Neural crest cell (in vitro differentiated cells): ENCODE data around the gene FUT8. TPM values are rescaled to one million over a fixed set of nuclear protein-coding genes. Genes with fewer than 3 reads are reported as not detected.
"Not testable (repeated sequence)": the region's sequence is repeated elsewhere in the genome, so short reads cannot be mapped to it uniquely, and the experiment has no call there.

ENCODE experiments used
- DNase-seq: peaks from one replicate; pipeline ENCODE4 v3.0.0; 2021; ENCODE audit warnings: low read depth, mixed read lengths, low spot score
- H3K27ac Mint-ChIP-seq: one replicate; pipeline ENCODE4 v1.8.0; 2021; ENCODE audit warnings: mild to moderate bottlenecking, mixed read lengths; ENCODE audit not compliant: unreplicated experiment
- H3K27me3 Mint-ChIP-seq: 2 replicates; pipeline ENCODE4 v1.8.0; 2021; ENCODE audit warnings: low read depth, mild to moderate bottlenecking, mixed read lengths
- H3K36me3 Mint-ChIP-seq: 2 replicates; pipeline ENCODE4 v1.8.0; 2021; ENCODE audit warnings: low read depth, mild to moderate bottlenecking, mixed read lengths
- H3K4me1 Mint-ChIP-seq: 2 replicates; pipeline ENCODE4 v1.8.0; 2021; ENCODE audit warnings: mixed read lengths
- H3K4me3 Mint-ChIP-seq: one replicate; pipeline ENCODE4 v1.8.0; 2021; ENCODE audit warnings: mild to moderate bottlenecking, mixed read lengths
- H3K9me3 Mint-ChIP-seq: 2 replicates; pipeline ENCODE4 v1.8.0; 2021; ENCODE audit warnings: mixed read lengths
- CTCF ChIP-seq: fragments of 200-600 bp; sonication (generic); conservative IDR thresholded peaks from 2 replicates; pipeline ENCODE4 v1.5.0; 2021; ENCODE audit warnings: antibody characterized with exemption, mild to moderate bottlenecking
- total RNA-seq: library from RNA; stranded (reverse); gene quantifications from 2 replicates; pipeline ENCODE4 v1.2.1, GENCODE V29; 2021

Gene FUT8
- total RNA-seq, 1 donor from 2014 or later = 67.2 TPM

DNA sequence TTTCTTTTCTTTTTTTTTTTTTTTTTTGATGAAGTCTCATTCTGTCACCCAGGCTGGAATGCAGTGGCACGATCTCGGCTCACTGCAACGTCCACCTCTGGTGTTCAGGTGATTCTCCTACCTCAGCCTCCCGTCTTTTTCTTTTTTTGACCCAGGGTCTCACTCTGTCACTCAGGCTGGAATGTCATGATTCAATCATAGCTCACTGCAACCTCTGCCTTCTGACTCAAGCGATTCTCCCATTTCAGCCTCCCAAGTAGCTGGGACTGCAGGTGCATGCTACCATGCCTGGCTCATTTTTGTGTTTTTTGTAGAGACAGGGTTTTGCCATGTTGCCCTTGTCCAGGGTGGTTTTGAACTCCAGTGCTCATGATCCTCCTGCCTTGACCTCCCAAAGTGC, 12.0 kb downstream of the FUT8 start:
- Mint-ChIP-seq H3K27me3 (no peaks in the 10 kb centered on the region), H3K4me3 (no peak overlapping the region), H3K9me3 (peaks cover 2% of the 10 kb centered on the region), H3K4me1 (peaks cover 30% of the 10 kb centered on the region), H3K27ac (no peak overlapping the region), H3K36me3 (peaks cover 6% of the 10 kb centered on the region)
- no peak for TF ChIP-seq CTCF
- no peak for DNase-seq

DNA sequence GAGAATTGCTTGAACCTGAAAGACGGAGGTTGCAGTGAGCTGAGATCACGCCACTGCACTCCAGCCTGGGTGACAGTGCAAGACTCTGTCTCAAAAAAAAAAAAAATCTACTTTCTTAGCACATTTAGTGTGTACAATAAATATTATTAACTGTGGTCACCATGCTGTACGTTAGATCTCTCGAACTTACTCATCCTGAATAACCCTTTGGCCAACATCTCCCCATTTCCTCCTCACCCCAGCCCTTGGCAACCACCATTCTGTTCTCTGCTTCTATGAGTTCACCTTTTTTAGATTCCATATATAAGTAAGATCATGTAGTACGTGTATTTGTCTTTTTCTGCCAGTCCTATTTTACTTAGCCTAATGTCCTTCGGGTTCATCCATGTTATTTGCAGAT, 13.4 kb downstream of the FUT8 start:
- H3K9me3 Mint-ChIP-seq = peaks cover 2% of the 10 kb centered on the region
- H3K27me3 Mint-ChIP-seq = no peaks in the 10 kb centered on the region
- no peak for DNase-seq
- H3K27ac Mint-ChIP-seq = no peak overlapping the region
- peaks cover 27% of the 10 kb centered on the region for H3K4me1 Mint-ChIP-seq
- TF ChIP-seq CTCF = no peak
- H3K4me3 Mint-ChIP-seq = no peak overlapping the region
- H3K36me3 Mint-ChIP-seq = peaks cover 6% of the 10 kb centered on the region

- not testable (repeated sequence) for H3K4me3 Mint-ChIP-seq, H3K36me3 Mint-ChIP-seq, H3K9me3 Mint-ChIP-seq, DNase-seq, H3K27ac Mint-ChIP-seq, H3K27me3 Mint-ChIP-seq
- peaks cover 19% of the 10 kb centered on the region for H3K4me1 Mint-ChIP-seq
These were observed 14.4 kb downstream of the FUT8 start for GRCh38 chr14:65426902-65427301.

GRCh38 chr14:65428691-65429090, 16.2 kb downstream of the FUT8 start:
- H3K9me3 Mint-ChIP-seq = no peaks in the 10 kb centered on the region
- no peak for DNase-seq
- no peaks in the 10 kb centered on the region for H3K27me3 Mint-ChIP-seq
- H3K36me3 Mint-ChIP-seq = peaks cover 6% of the 10 kb centered on the region
- H3K27ac Mint-ChIP-seq = no peak overlapping the region
- peaks cover 18% of the 10 kb centered on the region for H3K4me1 Mint-ChIP-seq
- H3K4me3 Mint-ChIP-seq = no peak overlapping the region
- TF ChIP-seq CTCF = no peak

- no peak overlapping the region for H3K4me3 Mint-ChIP-seq
- DNase-seq = no peak
- no peak overlapping the region for H3K27ac Mint-ChIP-seq
- H3K36me3 Mint-ChIP-seq = peaks cover 10% of the 10 kb centered on the region
- no peak for TF ChIP-seq CTCF
- peaks cover 19% of the 10 kb centered on the region for H3K4me1 Mint-ChIP-seq
- peaks cover 3% of the 10 kb centered on the region for H3K9me3 Mint-ChIP-seq
- H3K27me3 Mint-ChIP-seq = no peaks in the 10 kb centered on the region
These were observed 17.2 kb downstream of the FUT8 start for GRCh38 chr14:65429757-65430156.

GRCh38 chr14:65431245-65431644, 18.7 kb downstream of the FUT8 start:
- Mint-ChIP-seq H3K4me3 (no peak overlapping the region), H3K27ac (no peak overlapping the region), H3K27me3 (no peaks in the 10 kb centered on the region), H3K9me3 (peaks cover 7% of the 10 kb centered on the region), H3K4me1 (peaks cover 14% of the 10 kb centered on the region), H3K36me3 (peaks cover 11% of the 10 kb centered on the region)
- no peak for DNase-seq
- TF ChIP-seq CTCF = no peak
